HG02763 (cell line): Measurements from ENCODE around the gene CHD5.
A peak's percentile ranks its signal among the peaks of the same experiment; 100 is the strongest.
"Not testable (repeated sequence)": the region's sequence is repeated elsewhere in the genome, so short reads cannot be mapped to it uniquely, and the experiment has no call there.

Experiments
- ATAC-seq: cut with Tn5 transposase; IDR thresholded peaks from one replicate; pipeline ENCODE4 v1.9.1; 2021; ENCODE audit warnings: mild to moderate bottlenecking, moderate library complexity; ENCODE audit not compliant: unreplicated experiment

CHD5 gene

DNA sequence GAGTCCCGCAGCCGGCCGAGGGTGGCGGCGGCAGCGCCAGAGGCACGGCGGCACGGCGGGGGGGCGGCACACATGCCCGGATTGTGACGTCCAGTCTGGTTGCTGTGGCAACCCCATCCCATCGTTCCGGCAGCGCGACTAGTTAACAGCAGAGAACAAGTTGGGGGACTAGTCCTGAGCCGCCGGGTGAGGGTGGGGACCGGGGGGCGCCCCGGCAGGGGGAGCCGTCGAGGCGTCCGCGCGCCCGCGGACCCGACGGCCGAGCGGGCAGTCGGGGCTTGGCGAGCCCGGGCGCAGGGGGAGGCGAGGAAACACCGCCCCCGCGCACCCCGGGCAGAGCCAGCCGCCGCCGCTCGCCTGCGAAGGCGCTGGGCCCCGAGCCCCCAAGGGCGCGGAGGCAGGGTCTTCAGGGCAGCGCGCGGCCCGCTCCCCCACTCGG, at the start of gene CHD5:
Gene CHD5, minus strand, starts transcription at position 54 of the 439 bp plus-strand sequence. CDS start 298 bp downstream, outside the sequence.
- no peak for ATAC-seq

- no peak for ATAC-seq
These were observed 45.5 kb upstream of the CHD5 start for GRCh38 chr1:6225651-6226050.

DNA sequence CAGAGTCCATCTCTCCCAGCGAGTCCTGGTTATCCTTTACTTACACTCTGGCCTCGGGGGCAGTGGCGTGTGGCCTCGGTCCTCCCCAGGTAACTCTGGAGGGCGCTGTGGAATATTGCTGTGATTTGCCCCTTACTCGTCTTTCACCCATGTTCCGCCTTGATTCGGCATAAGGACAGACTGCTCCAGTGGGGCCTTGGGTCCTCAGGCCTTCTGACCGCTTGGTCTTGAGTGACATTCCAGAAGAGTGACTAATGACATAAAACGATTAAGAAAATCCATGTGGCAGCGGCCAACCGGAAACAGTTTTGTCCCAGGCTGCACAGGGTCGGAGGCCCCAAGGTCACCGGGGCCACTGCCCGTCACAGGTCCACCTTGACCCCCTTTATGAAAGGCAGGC, 44.6 kb upstream of the CHD5 start:
- ATAC-seq: no peak

GRCh38 chr1:6223617-6224016, 43.5 kb upstream of the CHD5 start:
- no peak for ATAC-seq

DNA sequence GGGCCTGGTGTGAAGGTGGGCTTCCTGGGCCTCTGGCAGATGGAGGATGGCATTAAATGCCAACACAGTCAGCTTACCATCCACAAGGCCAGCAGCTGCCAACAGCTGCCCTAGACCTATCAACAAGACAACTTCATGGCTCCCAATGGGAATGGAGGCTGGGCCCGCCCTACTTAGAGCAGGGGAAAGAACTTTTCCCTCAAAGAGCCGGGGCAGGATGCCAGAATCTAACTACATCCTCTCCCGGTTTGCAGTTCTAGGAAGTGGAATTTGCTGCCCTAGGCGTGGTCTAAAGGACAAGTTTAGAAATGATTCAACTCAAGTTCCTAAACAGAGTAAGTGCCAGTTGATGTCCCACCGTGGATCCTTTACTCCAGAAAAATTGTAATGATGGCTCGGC, 42.5 kb upstream of the CHD5 start:
- ATAC-seq: no peak

DNA sequence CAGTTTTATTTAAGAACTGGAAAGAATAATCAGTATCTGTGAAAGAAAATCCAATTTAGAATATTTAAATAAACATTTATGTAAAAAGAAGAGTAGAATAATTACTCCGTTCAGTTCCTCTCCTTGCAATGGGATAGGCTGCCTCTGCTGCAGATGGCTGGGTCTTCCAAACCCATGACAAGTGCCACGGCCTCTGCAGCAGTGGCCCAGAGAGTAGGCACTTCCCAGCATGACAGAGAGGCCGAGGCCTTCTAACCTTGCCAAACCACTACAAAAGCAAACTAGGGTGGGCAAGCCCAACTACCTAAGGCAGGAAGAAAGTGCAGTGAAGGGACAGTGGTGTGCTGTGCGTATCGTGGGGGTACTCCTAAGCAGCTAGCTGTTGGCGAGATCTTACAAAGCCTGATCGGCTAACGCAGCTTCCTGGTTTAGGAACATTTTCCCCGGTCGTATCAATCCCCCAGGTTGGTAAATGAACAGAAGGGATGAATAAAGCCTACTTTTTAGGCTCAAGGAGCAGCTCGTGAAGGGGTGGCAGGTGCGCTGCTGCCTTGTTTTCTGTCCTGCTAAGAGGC, 41.2 kb upstream of the CHD5 start:
- ATAC-seq: no peak

DNA sequence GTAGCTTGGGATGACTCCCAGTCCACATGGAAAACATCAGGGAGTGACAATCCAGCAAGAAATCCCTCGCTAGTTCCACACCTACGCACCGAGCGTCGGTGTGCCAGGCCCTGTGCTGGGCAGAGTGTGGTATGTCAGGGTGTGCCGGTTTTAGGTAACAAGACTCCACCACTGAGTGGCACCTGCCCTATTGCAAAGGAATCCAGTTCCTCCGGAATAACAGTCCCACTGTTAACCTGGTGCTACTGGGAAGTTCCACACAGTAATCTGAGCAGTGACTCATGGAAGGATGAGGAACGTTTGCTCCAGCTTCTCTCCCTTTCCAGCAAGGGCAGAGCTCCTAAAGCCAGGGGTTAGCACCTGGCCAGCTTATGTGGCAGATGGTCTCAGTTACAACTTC, 40.1 kb upstream of the CHD5 start:
- ATAC-seq: no peak

DNA sequence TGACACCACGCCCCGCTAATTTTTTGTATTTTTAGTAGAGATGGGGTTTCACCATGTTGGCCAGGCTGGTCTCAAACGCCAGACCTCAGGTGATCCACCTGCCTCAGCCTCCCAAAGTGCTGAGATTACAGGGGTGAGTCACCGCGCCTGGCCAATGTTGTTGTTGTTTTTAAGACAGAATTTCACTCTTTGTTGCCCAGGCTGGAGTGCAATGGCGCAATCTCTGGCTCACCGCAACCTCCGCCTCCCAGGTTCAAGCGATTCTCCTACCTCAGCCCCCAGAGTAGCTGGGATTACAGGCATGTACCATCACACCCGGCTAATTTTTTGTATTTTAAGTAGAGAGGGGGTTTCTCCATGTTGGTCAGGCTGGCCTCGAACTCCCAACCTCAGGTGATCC, 39.5 kb upstream of the CHD5 start:
- ATAC-seq: not testable (repeated sequence)

GRCh38 chr1:6218375-6219164, 38.4 kb upstream of the CHD5 start:
- ATAC-seq: no peak

DNA sequence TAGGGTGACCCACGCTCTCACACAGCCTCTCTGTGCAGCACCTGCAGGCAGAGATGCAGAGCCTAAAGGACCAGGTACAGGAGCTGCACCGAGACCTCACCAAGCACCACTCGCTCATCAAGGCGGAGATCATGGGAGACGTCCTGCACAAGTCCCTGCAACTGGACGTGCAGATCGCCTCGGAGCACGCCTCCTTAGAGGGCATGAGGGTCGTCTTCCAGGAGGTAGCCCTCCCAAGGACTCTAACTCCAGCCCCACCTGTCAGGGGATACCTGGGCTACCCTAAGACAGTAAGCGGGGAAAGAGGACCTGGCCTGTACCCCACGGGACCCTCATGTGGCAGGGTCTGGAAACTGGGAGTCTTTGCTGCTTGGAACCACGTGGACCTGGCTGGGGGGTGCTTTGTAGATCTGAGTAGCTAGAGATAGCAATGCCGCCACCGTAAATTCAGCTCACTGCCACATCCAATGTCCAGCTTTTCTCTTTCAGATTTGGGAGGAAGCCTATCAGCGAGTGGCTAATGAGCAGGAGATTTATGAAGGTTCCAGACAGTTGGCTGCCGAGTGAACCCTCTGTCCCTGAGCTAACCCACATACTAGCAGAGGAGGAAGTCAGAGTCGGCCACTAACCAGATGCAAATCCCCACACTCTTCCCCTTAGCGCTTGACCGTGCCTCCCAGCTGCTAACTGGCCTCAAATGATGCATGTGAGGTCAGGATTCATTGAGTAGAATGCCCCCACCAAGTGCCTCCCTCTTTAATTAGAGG, 32.3 kb upstream of the CHD5 start:
- no peak for ATAC-seq

DNA sequence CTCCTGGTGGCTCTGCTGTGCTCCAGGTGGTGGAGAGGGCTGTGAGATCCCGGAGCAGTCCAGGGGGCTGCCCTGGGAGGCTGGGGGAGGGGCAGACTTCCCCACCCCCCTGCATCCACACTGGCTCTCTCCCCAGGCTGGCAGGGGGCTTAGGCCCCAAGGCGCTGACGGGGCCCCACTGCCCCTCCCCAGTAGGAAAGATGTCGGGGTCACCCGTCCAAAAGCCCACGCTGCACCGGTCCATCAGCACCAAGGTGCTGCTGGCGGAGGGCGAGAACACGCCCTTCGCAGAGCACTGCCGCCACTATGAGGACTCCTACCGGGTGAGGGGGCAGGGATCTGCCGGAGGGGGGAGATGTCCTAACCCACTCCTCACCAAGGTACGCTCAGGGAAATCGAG, 31.6 kb upstream of the CHD5 start:
- no peak for ATAC-seq

- ATAC-seq: no peak
These were observed 30.7 kb upstream of the CHD5 start for GRCh38 chr1:6210591-6211355.

- ATAC-seq: no peak
These were observed 29.8 kb upstream of the CHD5 start for GRCh38 chr1:6209661-6210580.

GRCh38 chr1:6208723-6209660, 28.9 kb upstream of the CHD5 start:
- ATAC-seq: no peak

DNA sequence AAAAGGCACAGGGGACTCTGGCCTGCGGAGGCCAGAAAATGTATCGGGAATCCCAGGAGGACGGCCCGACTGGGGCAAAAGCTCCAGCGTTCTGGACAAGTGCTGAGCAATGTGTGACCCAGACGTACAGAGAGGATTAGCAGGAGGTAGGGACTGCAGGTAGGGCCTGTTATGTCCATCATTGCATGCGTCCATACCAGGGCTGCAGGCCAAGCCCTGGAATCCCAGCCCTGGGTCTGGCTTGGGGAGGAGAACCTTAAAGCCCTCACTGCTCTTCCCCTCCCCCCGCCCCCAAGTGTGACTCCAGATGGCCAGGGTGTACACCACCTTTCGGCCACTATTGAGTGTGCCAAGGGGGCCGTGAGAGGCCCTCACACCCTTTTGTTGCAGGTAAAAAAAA, 27.8 kb upstream of the CHD5 start:
- ATAC-seq: no peak

GRCh38 chr1:6207075-6207885, 27.2 kb upstream of the CHD5 start:
- ATAC-seq: no peak

- ATAC-seq: no peak
These were observed 26.4 kb upstream of the CHD5 start for GRCh38 chr1:6206520-6206855.

- peak; percentile 41 for ATAC-seq
These were observed 25.9 kb upstream of the CHD5 start, which contains the start of gene RNF207 for GRCh38 chr1:6205849-6206519. Gene RNF207 (plus strand): TSS chr1:6206119. CDS start chr1:6206536, 417 bp downstream.
